ENCODE measurements around the gene BUD23.
"Not testable (repeated sequence)": the region's sequence is repeated elsewhere in the genome, so short reads cannot be mapped to it uniquely, and the experiment has no call there.

Gene BUD23, protein sequence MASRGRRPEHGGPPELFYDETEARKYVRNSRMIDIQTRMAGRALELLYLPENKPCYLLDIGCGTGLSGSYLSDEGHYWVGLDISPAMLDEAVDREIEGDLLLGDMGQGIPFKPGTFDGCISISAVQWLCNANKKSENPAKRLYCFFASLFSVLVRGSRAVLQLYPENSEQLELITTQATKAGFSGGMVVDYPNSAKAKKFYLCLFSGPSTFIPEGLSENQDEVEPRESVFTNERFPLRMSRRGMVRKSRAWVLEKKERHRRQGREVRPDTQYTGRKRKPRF

DNA sequence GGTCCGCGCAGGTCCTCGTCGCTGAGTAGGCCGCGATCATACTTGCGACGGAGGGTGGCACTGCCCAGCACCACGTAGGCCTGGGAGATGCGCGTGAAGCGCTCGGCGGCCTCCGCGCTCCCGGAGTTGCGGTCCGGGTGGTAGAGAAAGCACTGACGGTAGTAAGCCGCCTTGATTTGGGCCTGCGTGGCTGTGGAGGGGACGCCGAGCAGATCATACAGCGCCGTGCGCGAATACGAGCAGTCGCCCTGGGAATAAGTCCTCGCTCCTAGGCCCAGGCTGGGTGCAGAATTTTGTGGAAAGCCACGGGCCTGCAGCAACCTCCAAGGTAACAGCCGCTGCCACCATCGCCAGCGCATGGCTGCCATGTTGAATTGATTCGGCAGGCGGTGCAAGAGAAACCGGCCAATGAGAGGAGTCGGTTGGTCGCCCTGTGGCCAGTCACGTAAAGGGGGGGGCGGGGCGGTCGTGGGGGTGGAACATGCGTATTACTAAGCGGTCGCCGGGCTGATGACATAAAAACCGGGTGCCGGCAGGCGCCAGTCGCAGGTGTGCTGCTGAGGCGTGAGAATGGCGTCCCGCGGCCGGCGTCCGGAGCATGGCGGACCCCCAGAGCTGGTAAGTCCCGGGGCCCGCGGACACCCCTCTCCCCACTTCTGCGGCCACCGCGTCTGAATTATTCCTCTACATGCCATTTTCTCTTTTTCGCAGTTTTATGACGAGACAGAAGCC, at the start of gene BUD23, which contains the start of gene DNAJC30:
Gene BUD23, plus strand, starts transcription at position 542 of the 732 bp plus-strand sequence. Its CDS starts 29 bp downstream, at position 571.
Gene DNAJC30, minus strand, starts transcription at position 398 of the 732 bp plus-strand sequence. Its CDS starts 30 bp downstream, at position 368.
- peak; percentile 99 for DNase-seq (ENCODE audit: low spot score)

DNA sequence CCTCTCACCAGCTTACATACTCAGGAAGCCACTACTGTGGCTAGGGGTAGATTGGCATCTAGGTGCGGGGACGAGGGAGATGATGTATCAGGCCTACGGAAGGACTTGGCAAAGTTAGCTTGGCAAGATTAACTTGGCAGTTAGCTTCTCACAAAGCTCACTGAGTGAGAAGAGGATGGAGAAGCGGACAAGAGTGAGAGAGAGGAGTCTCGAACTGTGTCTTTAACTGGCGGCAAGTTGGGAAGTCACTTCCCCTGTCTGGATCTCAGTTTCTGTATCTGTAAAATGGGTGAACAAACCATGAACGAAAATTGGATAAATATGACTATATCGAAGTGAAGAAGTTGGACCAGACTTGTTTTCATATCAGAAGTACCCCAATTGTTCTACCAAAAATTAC, 49.6 kb upstream of the BUD23 start:
- DNase-seq (ENCODE audit: low spot score): no peak

DNA sequence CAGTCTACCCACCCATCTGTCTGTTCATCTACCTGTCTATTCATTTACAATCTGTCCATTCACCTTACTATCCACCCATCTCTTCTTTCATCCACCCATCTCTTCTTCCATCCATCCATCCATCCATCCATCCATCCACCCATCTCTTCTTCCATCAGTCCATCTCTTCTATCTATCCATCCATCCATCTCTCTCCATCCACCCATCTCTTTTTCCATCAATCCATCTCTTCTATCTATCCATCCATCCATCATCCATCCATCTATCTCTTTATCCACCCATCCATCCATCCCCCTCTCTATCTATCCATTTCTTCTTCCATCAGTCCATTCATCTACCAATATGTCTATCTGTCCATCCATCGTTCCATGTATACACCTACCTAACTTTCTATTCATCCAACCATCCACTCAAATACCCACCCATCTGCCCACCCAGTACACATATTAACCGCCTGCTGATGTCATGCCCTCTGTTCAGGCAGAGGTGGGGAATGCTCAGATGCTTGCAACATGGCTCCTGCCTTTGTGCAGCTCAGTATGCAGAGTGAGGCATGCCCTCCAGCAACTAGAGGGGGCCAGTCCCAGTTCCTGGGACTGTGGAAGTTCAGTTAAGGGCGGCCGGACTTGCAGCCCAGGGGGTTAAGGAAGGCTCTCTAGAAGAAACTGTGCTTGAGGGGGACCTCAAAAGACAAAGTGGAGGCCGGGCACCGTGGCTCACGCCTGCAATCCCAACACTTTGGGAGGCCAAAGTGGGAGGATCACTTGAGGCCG, 47.8 kb upstream of the BUD23 start:
- no peak for DNase-seq (ENCODE audit: low spot score)

DNA sequence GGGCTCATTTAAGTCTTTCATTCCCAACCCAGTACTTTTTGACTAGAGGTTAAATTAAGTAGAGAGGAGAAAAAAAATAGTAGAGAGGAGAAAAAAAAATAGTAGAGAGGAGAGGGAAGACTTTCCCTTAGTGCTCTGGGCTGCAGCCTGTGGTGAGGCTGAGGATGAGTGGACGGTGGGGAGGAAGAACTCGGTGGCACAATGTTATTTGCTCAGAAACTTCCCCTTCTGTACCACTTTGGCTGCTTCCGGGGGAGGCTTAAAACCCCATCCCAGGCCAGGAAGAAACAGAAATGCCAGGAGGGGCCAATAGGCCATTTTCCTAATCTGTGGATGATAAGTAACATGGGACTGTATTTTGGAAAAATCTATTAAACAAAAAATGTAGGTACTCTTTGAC, 44.5 kb upstream of the BUD23 start:
- no peak for DNase-seq (ENCODE audit: low spot score)

DNA sequence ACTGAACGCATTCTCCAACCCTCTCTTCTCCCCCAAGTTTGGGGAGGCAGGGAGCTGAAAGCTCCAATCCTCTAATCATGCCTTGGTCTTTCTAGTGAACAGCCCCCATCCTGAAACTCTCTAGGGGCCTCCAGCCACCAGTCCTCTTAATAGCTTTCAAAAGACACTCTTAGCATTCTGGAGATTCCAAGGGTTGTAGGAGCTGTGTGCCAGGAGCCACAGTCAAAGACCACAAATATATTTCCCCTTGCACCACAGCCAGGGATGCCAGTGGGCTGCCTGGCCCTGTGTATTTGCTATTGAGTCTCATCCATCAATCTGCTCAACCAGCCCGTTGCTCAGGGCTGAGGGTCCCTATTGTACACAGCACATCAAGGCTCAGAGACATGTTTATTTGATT, 40.6 kb upstream of the BUD23 start:
- no peak for DNase-seq (ENCODE audit: low spot score)

DNA sequence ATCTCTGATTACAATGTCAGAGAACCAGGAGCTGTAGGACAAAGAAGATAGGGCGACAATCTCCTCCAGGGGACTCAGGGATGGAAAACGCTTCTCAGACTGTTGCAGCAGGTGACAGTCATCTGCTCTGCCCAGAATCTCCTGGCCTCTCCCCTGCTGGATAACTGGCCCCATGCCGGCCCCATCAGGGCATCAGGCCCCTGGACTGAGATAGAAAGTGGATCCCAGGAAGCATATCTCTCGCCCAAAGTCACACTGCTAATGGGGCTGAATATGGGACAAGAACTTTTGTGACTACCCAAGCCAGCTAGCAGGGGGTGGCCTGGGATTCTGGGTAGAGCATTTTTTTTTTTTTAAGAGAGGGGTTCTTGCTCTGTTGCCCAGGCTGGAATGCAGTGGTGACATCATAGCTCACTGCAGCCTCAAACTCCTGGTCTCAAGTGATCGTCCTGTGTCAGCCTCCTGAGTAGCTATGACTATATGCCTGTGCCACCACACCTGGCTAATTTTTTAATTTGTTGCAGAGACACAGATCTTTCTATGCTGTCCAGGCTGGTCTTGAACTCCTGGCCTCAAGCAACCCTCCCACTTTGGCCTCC, 38.6 kb upstream of the BUD23 start:
- no peak for DNase-seq (ENCODE audit: low spot score)

DNA sequence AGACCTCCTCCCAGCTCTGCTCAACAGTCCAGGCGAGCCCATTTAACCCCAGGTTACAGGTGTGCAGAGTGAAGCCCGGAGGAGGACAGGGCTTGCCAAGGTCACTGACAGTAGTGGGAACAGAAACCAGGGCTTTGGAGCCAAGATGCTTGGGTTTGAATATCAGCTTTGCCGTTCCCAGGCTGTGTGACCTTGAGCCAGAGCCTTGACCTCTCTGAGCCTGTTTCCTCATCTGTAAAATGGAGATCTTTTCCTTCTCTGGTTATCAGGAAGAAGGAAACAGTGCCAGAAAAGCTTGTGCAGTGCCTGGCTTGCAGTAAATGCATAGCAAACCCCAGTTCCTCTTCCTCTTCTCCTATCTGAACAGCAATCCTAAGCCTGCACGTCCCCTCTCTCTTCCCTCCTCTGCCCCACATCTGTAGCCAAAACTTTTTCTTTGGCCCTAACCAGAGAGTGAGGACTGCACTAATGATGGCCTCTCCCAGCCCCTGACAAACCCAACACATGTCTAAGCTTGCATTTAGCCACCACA, 37.7 kb upstream of the BUD23 start:
- DNase-seq (ENCODE audit: low spot score): no peak

DNA sequence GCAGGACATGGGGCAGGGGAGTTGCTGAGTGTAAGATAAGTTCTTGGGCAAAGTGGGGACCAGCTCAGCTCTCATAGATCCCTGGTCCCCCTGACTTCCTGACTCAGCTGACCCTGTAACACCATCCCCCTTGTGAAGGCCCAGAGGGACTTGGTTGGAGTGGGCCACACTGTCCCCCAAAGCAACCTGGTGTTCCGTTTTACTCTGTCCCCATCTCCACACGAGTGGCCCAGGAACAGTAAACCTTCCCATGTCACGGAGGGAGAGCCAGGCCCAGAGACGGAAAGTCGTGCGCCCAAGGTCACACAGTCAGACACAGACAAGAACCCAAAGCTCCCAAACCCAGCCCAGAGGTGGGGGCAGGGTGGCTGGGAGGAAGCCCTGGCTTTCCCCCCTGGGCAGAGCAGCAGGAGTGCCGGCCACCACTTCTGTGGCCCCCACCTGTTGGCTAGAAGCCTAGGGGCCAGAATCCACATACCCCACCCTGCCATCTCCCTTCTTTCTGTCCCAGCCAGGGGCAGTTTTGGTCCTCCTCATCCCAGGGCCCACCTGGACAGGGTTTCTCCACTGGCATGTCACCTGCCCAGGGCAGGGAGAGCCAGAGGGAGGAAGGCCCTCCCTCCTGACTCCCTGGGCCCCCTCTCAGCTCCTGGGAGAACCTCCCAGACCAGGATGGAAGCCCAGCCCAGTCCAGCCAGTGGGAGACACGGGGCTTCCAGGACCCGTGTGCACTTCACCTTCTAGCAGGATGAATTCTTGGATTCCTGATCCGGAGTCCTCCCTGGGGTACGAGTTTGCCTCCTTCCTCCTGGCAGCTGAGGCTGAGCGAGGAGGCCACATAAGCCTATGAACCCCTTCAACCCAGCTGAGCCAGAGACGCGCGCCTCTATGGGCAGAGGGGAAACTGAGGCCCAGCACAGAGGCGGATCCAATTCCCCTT, 36.3 kb upstream of the BUD23 start:
- no peak for DNase-seq (ENCODE audit: low spot score)

DNA sequence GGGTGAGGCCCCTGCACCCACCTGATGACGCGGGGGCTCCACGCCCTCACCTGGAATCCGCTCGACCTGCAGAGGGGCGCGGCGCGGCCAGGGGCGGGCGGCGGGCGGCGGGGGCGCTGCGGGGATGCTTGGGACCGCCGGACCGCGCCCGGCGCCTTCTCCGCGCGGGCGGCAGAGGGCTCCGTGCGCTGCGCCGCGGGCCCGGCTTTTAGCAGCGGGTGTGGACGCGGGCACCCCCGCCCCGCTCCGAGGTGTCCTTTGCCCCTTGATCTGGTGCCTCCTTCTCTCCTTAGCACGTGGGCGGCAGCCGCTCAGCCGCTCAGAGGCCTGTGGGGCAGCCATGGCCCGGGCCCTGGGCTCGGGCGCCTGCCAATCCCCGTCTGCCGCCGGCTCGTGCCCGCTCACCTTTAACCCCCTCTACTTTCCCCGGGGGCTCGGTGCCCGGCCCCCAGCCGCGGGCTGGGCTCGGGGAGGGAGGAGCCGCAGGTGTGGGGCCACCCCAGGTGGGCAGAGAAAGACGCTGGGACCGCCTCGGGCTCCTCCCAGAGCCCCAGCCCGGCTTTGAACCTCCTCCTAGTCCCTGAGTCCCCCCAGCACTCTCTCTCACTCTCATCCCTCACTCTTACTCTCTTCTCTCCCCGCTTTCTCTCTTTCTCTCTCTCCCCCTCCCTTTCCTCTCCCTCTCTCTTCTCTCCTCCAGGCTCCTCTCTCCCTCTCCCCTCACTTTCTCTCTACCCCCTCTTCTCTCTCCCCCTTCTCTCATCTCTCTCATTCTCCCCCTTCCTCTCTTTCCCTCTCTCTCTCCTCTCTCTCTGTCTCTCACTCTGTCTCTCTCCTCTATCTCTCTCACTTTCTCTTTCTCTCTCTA, 35.4 kb upstream of the BUD23 start:
- peak; percentile 83 for DNase-seq (ENCODE audit: low spot score)

DNA sequence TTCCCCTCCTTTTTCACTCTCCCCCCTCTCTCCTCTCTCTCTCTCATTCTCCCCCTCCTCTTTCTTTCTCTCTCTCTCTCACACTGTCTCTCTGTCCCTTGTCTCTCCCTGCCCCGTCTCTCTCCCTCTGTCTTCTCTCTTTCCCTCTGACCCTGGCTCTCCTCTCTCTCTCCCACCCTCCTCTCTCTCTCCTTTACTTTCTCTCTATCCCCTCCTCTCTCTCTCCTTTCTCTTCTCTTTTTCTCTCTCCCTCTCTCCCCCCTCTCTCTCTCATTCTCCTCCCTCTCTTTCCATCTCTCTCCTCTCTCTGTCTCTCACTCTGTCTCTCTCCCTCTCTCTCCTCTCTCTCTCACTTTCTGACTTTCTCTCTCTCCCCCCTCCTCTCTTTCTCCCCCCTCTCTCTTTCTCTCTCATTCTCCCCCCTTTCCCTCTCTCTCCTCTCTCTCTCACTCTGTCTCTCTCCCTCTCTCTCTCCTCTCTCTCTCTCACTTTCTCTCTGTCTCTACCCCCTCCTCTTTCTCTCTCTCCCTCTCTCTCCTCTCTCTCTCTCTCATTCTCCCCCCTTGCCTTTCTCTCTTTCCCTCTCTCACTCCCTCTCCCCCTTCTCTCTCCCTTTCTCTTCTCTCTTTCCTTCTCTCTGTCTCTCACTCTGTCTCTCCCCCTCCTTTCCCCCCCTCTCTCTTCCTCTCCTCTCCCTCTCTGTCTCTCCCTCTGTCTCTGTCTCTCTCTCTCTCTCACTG, 34.6 kb upstream of the BUD23 start:
- DNase-seq (ENCODE audit: low spot score): no peak

DNA sequence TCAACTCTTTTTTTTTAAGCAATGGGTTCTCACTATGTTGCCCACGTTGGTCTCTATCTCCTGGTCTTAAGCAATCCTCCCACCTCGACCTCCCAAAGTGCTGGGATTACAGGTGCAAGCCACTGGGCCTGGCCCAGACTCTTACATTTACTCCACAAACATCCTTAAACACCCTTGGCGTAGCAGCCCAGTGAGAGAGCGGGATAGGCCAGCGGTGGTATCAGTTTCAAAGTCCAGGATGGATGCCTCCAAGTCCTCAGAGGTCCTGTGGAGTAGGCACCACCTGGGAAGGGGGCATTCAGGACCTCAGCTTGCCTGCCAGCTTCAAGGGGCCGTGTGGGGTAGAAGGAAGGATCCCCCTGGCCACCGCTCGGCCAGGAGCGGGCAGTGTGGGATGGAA, 33.8 kb upstream of the BUD23 start:
- no peak for DNase-seq (ENCODE audit: low spot score)

DNA sequence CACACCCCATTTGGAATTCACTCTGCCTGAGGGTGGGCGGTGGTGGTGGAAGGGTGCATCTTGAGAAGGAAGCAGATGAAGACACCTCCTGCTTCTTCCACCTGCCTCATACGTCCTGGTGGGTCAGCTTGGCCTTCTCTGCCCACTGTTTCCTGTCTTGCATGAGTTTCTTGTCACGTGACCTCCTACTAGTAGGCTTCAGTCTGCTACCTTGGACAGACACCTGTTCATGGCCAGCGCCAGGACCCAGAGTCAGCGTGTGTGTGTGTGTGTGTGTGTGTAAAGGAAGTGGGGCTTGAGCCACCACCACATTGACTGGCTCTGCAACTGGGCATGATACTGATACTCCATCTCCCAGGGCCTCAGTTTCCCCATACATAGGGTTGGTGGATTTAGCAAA, 32.9 kb upstream of the BUD23 start:
- DNase-seq (ENCODE audit: low spot score): no peak

DNA sequence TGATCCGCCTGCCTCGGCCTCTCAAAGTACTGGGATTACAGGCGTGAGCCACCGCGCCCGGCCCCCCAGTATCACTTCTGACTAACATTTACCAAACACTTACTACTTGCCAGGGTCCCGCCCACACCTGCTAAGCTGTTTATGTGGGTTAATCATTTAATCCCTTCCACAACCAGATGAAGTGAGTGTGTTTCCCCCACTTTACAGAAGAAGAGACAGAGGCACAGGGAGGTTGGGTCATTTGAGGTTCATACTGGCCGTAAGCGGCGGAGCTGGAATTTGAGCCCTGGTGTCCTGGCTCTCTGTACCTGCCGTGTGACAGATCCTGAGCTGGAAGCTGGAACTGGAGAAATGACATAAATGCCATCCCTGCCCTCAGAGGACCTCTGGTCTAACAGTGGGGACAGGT, 30.9 kb upstream of the BUD23 start:
- peak; percentile 41 for DNase-seq (ENCODE audit: low spot score)

DNA sequence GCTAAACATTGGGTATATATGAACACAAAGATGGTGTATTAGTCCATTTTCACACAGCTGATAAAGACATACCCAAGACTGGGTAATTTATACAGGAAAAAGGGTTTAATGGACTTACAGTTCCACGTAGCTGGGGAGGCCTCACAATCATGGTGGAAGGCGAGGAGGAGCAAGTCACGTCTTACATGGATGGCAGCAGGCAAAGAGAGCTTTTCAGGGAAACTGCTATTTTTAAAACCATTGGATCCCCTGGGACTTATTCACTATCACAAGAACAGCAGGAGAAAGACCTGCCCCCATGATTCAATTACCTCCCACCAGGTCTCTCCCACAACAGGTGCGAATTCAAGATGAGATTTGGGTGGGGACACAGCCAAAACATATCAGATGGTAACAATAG, 28.1 kb upstream of the BUD23 start:
- DNase-seq (ENCODE audit: low spot score): not testable (repeated sequence)

DNA sequence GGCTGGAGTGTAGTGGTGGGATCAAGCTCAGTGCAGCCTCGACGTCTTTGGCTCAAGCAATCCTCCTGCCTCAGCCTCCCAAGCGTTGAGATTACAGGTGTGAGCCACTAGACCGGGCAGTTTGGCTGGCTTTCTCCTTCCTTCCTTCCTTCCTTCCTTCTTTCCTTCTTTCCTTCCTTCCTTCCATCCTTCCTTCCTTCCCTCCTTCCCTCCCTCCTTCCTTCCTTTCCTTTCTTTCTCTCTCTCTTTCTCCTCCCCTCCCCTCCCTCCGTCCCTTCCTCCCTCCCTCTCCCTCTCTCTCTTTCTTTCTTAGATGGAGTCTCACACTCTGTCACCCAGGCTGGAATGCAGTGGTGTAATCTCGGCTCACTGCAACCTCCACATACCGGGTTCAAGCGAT, 23.4 kb upstream of the BUD23 start:
- DNase-seq (ENCODE audit: low spot score): no peak

DNA sequence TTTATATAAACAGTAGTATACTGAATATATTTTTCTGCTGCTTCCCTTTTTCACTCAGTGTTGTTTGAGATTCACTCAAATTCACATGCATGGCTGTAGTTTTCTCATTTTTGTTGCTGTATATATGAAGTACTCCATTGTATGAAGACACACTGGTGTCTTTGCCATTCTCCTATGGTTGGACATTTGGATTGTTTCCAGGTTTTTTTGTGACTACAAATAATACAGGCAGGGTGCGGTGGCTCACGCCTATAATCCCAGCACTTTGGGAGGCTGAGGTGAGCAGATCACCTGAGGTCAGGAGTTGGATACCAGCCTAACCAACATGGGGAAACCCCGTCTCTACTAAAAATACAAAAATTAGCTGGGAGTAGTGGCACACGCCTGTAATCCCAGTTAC, 22.8 kb upstream of the BUD23 start:
- DNase-seq (ENCODE audit: low spot score): peak; percentile 37

DNA sequence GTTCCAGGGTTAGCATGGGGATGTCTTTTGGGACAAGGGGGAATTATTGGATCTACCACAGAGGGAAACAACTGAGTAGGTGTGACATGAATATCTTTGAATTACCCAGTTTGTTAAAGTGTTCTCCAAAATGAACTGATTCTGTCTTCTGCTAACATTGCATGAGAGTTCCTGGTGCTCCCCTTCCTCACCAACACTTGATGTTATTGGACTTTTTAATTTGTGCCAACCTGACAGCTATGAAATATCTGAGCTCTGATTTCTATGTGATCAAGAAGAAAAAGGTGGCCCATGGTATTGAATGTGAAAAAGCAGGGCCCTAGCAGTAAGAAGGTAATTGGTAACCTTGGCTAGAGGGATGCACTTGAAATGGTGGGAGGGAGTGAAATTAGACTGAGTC, 20.4 kb upstream of the BUD23 start:
- no peak for DNase-seq (ENCODE audit: low spot score)

DNA sequence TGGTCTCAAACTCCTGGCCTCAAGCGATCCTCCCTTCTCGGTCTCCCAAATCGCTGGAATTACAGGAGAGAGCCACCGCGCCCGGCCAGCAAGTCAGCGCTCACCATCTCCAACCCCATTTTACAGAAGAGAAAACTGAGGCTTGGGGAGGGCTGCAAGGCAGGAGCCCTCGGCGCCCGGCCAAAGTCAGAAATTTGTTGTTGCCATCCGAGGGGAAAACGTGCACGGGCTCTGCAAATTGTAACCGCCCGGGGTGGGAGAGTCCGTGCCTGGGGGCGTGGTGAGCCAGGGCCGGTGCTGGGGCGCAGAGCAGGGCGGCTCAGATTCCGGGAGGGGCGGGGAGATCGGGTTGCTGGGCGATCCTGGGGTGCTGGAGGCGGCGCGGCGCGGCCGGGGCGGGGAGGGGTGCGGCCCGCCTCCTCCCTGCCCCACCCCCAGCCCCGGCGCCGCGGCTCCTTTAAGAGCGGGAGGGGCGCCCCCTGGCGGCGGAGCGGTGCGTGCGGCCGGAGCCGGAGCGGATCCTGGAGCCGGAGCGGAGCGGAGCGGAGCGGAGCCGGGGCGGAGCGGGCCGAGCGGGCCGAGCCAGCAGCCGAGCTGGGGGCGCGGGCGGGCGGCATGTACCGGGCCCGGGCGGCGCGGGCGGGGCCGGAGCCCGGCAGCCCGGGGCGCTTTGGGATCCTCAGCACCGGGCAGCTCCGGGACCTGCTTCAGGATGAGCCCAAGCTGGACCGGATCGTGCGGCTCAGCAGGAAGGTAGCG, 15.9 kb upstream of the BUD23 start, which contains the start of gene VPS37D:
Gene VPS37D, plus strand, starts transcription at position 488 of the 759 bp plus-strand sequence. Its CDS starts 128 bp downstream, at position 616.
- peak; percentile 95 for DNase-seq (ENCODE audit: low spot score)
